Activated naive CD4-positive, alpha-beta T cell treated with anti-CD3 and anti-CD28 coated beads for 36 hours (primary cell): ENCODE data around the gene FSD1. TPM values are rescaled to one million over a fixed set of nuclear protein-coding genes. Genes with fewer than 3 reads are reported as not detected.

ENCODE experiments used
- CTCF ChIA-PET: fragments of 350-600 bp; sonication (Branson Sonifier 250); formaldehyde crosslinking; loops from one replicate; lab custom pipeline; 2021; ENCODE audit warnings: antibody characterized with exemption; lab: Charles Lee
- DNase-seq: peaks from one replicate; pipeline ENCODE4 v3.0.0-alpha.2; 2020
- H3K27ac Mint-ChIP-seq: one replicate; pipeline ENCODE4 v1.8.0; 2021; ENCODE audit warnings: mild to moderate bottlenecking, mixed read lengths
- H3K27me3 Mint-ChIP-seq: one replicate; pipeline ENCODE4 v1.8.0; 2021; ENCODE audit warnings: low read depth, mixed read lengths
- H3K36me3 Mint-ChIP-seq: one replicate; pipeline ENCODE4 v1.8.0; 2021; ENCODE audit warnings: low read depth, mixed read lengths
- H3K4me1 Mint-ChIP-seq: one replicate; pipeline ENCODE4 v1.8.0; 2021; ENCODE audit warnings: low read depth, mixed read lengths
- H3K4me3 Mint-ChIP-seq: one replicate; pipeline ENCODE4 v1.8.0; 2021; ENCODE audit warnings: mild to moderate bottlenecking, moderate library complexity, mixed read lengths
- H3K9me3 Mint-ChIP-seq: one replicate; pipeline ENCODE4 v1.8.0; 2021; ENCODE audit warnings: mixed read lengths
- intact Hi-C: fragments of 100-400 bp; cut with micrococcal nuclease; formaldehyde crosslinking; loops from one replicate; pipeline ENCODE4 v1.15.1; 2023
- total RNA-seq, 2 experiments: library from RNA; stranded (reverse); gene quantifications; one replicate each; pipeline ENCODE4 v1.2.3, GENCODE V29; 2021

The FSD1 gene
- total RNA-seq, 2 experiments from 2014 or later, result 12.3 to 17.5 TPM

DNA sequence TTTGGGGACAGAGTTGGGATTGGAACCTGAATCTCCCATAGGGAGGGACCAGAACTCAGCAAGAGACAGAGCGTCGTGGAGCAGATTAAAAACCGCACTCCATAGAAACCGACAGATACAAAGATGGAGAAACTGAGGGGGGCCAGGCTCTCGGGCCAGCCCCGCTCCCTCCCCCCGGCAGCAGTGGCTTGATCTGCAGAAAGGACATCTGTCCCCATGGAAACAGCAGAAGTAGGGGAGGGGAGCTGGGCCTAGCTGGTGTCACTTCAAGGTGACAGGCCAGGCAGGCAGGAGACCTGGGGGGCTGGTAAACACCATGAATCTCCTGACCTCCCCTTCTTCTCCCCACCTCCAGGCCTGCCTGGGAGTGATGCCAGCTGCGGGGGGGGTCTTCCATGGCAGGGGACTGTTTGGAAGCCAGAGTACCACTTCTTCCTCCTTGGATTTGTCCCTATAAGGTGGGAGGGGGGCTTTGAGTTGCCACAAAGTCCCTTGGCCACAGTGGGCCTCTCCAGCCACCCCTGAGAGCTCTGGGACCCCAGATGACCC, 13.1 kb upstream of the FSD1 start:
- no peak overlapping the region for H3K4me3 Mint-ChIP-seq
- H3K27me3 Mint-ChIP-seq, result no peaks in the 10 kb centered on the region
- intact Hi-C loops, result no loop called here
- H3K36me3 Mint-ChIP-seq, result no peaks in the 10 kb centered on the region
- H3K9me3 Mint-ChIP-seq, result no peaks in the 10 kb centered on the region
- no peak for DNase-seq
- peaks cover 2% of the 10 kb centered on the region for H3K4me1 Mint-ChIP-seq
- no peak overlapping the region for H3K27ac Mint-ChIP-seq
- CTCF ChIA-PET, result no interaction called here

DNA sequence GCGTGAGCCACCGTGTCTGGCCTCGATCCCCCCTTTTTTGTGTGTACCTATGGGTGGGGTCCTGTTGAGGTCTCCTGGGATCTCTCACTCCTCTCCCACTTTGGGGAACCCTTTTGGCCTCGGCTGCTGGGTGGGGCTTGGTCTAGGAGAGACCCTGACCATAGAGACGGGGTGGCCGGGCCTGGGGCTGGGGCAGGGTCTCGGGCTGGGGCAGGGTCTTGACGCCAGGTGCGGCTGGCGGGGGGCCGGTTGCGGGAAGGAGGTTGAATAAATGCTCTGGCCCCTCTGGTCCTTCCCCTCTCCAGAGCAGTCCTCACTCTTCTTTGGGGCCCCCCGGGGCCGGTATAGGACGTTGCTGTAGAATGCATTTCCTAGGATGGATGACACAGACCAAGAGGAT, 11.9 kb upstream of the FSD1 start:
- intact Hi-C loops, result no loop called here
- Mint-ChIP-seq H3K4me1 (peaks cover 2% of the 10 kb centered on the region), H3K27me3 (no peaks in the 10 kb centered on the region), H3K27ac (no peak overlapping the region), H3K4me3 (no peak overlapping the region), H3K9me3 (no peaks in the 10 kb centered on the region), H3K36me3 (peaks cover 1% of the 10 kb centered on the region)
- DNase-seq, result no peak
- CTCF ChIA-PET, result no interaction called here

DNA sequence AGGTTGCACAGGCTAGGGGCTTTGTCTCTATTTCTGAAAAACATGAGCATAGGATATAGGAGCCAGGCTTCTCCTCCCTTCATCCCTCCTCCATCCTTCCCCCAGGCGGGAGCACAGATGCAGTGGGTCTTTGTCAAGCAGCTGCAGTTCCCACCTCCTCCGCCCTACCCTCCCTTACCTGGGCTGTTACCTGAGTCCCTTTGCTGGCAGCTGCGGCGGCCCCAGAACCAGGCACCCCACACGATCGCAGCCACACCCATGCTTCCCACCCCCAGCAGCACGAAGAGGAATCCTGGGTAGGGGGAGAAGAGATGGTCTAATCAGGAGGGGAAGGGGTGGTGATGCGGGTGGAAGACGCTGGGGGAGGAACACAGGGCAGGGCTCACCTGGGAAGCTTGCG, 10.0 kb upstream of the FSD1 start:
- Mint-ChIP-seq H3K4me3 (no peak overlapping the region), H3K9me3 (no peaks in the 10 kb centered on the region), H3K27me3 (no peaks in the 10 kb centered on the region), H3K27ac (no peak overlapping the region), H3K4me1 (peaks cover 10% of the 10 kb centered on the region), H3K36me3 (peaks cover 1% of the 10 kb centered on the region)
- CTCF ChIA-PET, result interaction anchor here (0.9 kb wide), 1 partner anchor 28 kb away, joined by 3 read pairs; no protein-coding TSS in a partner anchor
- DNase-seq, result no peak
- intact Hi-C loops, result no loop called here

DNA sequence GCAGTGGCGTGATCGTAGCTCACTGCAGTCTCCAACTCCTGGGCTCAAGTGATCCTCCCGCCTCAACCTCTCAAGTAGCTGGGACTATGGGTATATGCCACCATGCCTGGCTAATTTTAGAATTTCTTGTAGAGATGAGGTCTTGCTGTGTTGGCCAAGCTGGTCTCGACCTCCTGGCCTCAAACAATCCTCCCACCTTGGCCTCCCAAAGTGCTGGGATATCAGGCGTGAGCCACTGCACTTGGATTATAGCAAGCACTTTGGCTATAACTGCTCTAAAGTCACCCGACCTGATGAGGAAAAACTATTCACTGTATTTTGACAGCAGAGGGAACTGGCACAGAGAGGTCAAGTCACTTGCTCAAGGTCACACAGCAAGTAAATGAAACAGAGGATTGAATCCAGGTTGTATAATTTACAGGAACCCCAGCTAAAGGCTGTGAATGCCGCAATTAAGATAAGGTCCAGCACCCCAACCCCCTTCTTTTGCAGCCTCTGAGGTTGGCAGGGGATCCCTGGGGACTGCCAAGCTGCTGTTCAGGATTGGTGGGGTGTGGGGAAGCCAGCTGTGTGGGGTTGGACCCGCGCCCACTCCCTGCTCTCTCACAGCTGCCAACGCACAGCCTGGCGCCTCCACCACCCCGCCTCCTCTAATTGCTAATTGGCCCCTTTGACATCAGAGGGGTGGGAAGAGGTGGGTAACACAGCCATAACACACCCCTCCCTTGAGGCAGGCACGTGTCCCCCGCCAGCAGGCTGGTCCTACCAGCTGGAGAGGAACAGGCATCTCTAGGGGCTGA, 8.2 kb upstream of the FSD1 start:
- Mint-ChIP-seq H3K27me3 (no peaks in the 10 kb centered on the region), H3K4me1 (peaks cover 15% of the 10 kb centered on the region), H3K36me3 (peaks cover 1% of the 10 kb centered on the region), H3K9me3 (no peaks in the 10 kb centered on the region), H3K4me3 (no peak overlapping the region), H3K27ac (no peak overlapping the region)
- intact Hi-C loops, result no loop called here
- DNase-seq, result no peak
- CTCF ChIA-PET, result interaction anchor here (0.9 kb wide), 1 partner anchor 30 kb away, joined by 3 read pairs; no protein-coding TSS in a partner anchor

DNA sequence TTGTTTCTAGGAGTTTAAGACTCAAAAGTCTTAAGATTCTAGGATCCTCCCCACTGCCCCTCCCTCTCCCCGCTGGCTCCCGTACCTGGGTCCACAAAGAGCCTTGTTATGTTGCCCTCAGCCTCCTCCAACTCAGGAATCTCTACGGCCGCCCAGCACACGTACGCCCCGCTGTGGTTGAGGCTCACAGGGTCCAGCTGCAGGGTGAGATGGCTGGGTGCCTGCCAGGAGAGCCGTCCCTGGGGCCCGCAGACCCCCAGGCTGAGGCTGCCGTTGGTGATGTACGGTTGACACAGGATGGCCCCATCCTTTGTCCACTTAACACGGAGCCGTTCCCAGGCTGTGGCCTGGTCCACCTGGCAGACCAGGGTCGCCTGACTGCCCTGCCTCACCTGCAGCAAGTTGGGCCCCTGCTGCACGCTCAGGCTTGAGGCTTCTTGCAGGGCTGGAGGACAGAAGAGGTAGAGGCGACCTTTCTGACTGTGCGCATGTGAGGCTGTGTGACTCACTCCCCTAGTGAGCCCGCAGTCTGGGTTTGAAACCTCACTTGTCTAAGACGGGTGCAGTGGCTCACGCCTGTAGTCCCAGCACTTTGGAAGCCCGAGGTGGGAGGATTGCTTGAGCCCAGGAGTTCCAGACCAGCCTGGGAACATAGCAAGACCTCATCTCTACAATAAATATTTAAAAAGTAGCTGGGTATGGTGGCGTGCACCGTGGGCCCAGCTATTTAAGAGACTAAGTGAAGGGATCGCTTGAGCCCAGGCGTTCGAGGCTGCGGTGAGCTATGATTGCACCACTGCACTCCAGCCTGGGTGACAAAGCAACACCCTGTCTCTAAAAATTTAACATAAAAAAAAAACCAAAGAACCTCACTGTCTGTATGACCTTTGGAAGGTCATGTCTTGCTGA, 6.2 kb upstream of the FSD1 start:
- Mint-ChIP-seq H3K36me3 (peaks cover 1% of the 10 kb centered on the region), H3K9me3 (no peaks in the 10 kb centered on the region), H3K4me3 (no peak overlapping the region), H3K27ac (no peak overlapping the region), H3K27me3 (no peaks in the 10 kb centered on the region), H3K4me1 (peaks cover 30% of the 10 kb centered on the region)
- CTCF ChIA-PET, result interaction anchor here (0.6 to 0.7 kb wide), 3 partner anchors 19 to 170 kb away, joined by 3 to 4 read pairs (median 3); no protein-coding TSS in a partner anchor
- DNase-seq, result peak; percentile 68
- intact Hi-C loops, result no loop called here

DNA sequence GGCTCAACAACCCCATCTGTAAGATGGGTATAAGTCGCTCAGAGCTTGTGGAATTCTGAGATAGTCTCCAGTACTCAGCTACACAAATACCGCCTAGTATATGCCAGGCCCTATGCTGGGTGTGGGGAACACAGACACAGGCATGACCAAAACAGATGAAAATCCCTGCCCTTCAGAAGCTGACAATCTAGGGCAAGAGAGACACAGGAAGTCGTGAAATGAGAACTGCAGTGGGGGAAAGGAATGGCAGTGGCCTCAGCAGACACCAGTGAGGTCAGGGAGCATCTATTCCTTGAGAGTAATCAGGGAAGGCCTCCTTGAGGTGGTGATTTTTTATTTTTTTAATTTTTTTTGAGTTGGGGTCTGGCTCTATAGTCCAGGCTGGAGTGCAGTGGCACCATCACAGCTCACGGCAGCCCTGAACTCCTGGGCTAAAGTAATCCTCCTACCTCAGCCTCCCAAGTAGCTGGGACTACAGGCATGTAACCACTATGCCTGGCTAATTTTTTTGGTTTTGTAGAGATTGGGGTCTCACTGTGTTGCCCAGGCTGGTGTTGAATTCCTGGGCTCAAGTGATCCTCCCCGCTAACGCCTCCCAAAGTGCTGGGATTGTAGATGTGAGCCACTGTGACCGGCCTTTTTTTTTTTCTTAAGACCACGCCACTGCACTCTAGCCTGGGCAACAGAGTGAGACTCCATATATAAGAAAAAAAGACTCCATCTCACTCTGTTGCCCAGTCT, 5.4 kb upstream of the FSD1 start:
- peak; percentile 31 for DNase-seq
- H3K4me1 Mint-ChIP-seq, result peaks cover 37% of the 10 kb centered on the region
- no peaks in the 10 kb centered on the region for H3K27me3 Mint-ChIP-seq
- CTCF ChIA-PET, result interaction anchor here (0.6 to 0.7 kb wide), 3 partner anchors 18 to 169 kb away, joined by 3 to 4 read pairs (median 3); no protein-coding TSS in a partner anchor
- H3K9me3 Mint-ChIP-seq, result no peaks in the 10 kb centered on the region
- intact Hi-C loops, result no loop called here
- H3K36me3 Mint-ChIP-seq, result peaks cover 1% of the 10 kb centered on the region
- H3K27ac Mint-ChIP-seq, result no peak overlapping the region
- no peak overlapping the region for H3K4me3 Mint-ChIP-seq

DNA sequence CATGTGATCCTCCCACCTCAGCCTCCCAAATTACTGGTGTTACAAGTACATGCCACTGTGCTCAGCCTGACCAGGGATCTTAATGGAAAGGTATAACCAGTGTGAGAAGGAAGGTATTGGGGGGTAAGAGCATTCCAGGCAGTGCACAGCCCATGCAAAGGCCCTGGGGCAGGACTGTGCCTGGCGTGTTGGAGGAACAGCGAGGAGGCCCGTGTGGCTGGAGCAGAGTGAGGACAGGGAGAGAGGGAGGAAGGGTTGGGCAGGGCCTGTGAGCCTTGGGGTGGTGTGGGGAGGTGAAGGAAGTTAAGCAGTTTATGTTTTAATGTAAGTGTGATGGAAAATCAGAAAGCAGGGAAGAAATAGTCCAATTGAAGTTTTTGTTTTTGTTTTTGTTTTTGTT, 3.8 kb upstream of the FSD1 start:
- H3K27me3 Mint-ChIP-seq, result no peaks in the 10 kb centered on the region
- DNase-seq, result no peak
- H3K27ac Mint-ChIP-seq, result peak overlapping the region; percentile 74
- CTCF ChIA-PET, result no interaction called here
- H3K36me3 Mint-ChIP-seq, result peaks cover 1% of the 10 kb centered on the region
- H3K4me3 Mint-ChIP-seq, result peak overlapping the region; percentile 19
- no peaks in the 10 kb centered on the region for H3K9me3 Mint-ChIP-seq
- intact Hi-C loops, result loop anchor here (5.0 kb wide), 2 partner anchors 33 to 422 kb away; partner anchors contain the start of gene DPP9
- peaks cover 43% of the 10 kb centered on the region for H3K4me1 Mint-ChIP-seq

DNA sequence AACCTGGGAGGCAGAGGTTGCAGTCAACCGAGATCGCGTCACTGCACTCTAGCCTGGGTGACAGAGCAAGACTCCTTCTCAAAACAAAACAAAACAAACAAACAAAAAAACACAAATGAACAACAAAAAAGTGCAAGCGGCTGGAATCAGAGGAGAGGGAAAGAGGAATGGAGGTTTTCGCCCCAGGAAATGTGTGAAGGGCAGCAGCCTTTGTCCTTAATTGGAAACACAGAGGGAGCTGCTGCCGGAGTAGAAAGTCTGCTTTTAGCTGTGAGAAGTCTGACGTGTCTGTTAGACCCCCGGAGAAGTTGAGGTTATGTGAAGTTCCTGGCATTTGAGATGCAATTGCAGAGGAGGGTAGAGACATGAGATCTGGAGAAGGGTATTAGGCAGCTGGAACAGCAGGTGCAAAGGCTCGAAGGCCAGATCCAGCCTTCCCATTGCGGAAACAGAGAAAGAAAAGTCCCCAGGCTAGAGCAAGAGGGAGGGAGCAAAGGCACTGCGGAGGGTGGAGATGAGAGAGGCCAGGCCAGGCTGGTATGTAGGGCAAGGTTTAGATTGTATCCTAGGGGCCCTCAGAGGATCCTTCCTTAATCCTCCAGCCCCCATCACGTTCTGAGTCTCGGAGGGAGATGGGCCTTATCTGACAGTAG, 2.7 kb upstream of the FSD1 start:
- peaks cover 1% of the 10 kb centered on the region for H3K36me3 Mint-ChIP-seq
- DNase-seq, result peak; percentile 48
- intact Hi-C loops, result loop anchor here (1.0 to 5.0 kb wide), 6 partner anchors 27 to 421 kb away; partner anchors contain the start of genes DPP9 and YJU2
- peak overlapping the region; percentile 78 for H3K4me3 Mint-ChIP-seq
- no peaks in the 10 kb centered on the region for H3K27me3 Mint-ChIP-seq
- peak overlapping the region; percentile 84 for H3K27ac Mint-ChIP-seq
- H3K4me1 Mint-ChIP-seq, result peaks cover 43% of the 10 kb centered on the region
- CTCF ChIA-PET, result interaction anchor here (0.6 to 2.1 kb wide), 4 partner anchors 35 to 68 kb away, joined by 3 to 8 read pairs (median 5); no protein-coding TSS in a partner anchor
- no peaks in the 10 kb centered on the region for H3K9me3 Mint-ChIP-seq

DNA sequence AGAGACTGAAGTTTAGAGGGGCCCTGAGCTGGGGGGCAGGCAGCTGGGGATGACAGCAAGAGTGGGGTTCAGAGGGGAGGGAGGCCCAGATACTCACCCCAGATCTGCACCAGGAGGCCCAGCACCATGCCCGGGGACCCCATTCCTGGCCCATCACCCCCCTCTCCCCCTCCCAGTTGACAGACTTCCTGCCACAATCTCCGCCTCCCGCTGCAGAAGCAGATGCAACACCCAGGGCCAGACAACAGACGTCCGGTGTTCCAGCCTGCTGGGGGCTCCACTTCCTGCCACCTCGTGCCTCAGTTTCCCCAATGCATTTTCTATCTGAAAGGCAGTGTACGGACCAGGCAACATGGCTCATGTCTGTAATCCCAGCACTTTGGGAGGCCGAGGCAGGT, 2.2 kb upstream of the FSD1 start, which contains the start of gene TMIGD2:
Gene TMIGD2 (minus strand): TSS at position 147 of the 398 bp plus-strand sequence. CDS start 4 bp downstream, at position 143.
- Mint-ChIP-seq H3K27ac (peak within 1 kb of the TSS; percentile 84), H3K36me3 (peaks cover 1% of the 10 kb centered on the region), H3K27me3 (no peaks in the 10 kb centered on the region), H3K4me3 (peak within 1 kb of the TSS; percentile 78), H3K9me3 (no peaks in the 10 kb centered on the region), H3K4me1 (peaks cover 43% of the 10 kb centered on the region)
- intact Hi-C loops, result loop anchor here (1.0 to 5.0 kb wide), 6 partner anchors 27 to 420 kb away; partner anchors contain the start of genes DPP9 and YJU2
- DNase-seq, result peak; percentile 63
- CTCF ChIA-PET, result interaction anchor here (1.0 to 2.1 kb wide), 5 partner anchors 35 to 315 kb away, joined by 4 to 8 read pairs (median 4); no protein-coding TSS in a partner anchor

DNA sequence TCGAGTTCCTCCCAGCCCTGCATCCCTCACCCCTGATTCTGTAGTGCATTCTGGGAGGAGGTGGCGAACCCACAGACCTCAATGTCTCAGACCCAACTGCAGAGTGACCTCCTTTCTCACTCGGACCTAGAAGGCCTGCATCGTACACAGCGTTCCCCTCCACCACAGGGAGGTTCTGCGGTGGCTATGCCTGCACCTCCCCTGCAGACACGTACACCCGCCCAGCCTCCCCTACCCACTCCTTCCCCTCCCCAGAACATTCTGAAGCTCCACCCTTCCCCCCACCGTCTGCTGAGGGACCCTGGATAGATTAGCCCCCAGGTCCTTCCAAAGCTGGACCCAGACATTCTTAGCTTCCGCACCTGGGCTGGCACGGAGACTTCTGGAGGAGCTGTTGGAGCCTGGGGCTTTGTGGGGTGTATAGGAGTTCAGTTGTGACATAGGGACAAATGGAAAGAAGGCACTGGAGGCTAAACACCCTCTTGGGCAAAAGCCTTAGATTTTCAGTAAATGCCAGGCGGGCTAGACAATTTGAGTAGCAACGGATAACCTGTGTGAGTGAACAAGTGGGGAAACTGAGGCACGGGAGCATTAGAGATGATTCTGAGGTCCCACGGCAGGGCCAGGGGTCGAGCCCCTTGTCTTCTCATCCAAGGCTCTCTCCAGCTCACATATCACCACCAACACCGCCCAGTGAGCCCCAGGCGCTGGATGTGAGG, 420 bp upstream of the FSD1 start:
- Mint-ChIP-seq H3K27ac (peak overlapping the region; percentile 84), H3K4me1 (peaks cover 34% of the 10 kb centered on the region), H3K9me3 (no peaks in the 10 kb centered on the region), H3K27me3 (no peaks in the 10 kb centered on the region), H3K36me3 (peaks cover 1% of the 10 kb centered on the region), H3K4me3 (peak overlapping the region; percentile 68)
- DNase-seq, result peak; percentile 24
- CTCF ChIA-PET, result no interaction called here
- intact Hi-C loops, result loop anchor here (2.0 to 5.0 kb wide), 4 partner anchors 25 to 418 kb away; partner anchors contain the start of gene DPP9
